ENCODE data around the gene ATG2A. TPM values are rescaled to one million over a fixed set of nuclear protein-coding genes. Genes with fewer than 3 reads are reported as not detected.

The ATG2A gene
- total RNA-seq, 2 donors from 2014 or later: 30.6 to 32.8 TPM

GRCh38 chr11:64893194-64894069 lies 23.6 kb downstream of the ATG2A start:
- intact Hi-C loops (cut with DNase I): loop anchor here (1.0 to 5.0 kb wide), 2 partner anchors 46 to 106 kb away; no protein-coding TSS in a partner anchor
- Histone ChIP-seq H3K9ac (ENCODE audit: low read depth in 2 of 2, low read length in 2 of 2) (peak overlapping the region; percentile 88 to 97), H3K27me3 (no peaks in the 10 kb centered on the region), H3K27ac (peak overlapping the region; percentile 94), H3K9me3 (no peaks in the 10 kb centered on the region), H3K36me3 (no peaks in the 10 kb centered on the region), H3K4me1 (no peaks in the 10 kb centered on the region), H3K4me3 (peak overlapping the region; percentile 68)
- DNase-seq: peak; percentile 95
- TF ChIP-seq CTCF (IDR thresholded peaks at IDR 0.05): no peak

GRCh38 chr11:64892838-64893193 lies 24.2 kb downstream of the ATG2A start:
- peak overlapping the region; percentile 88 to 97 for H3K9ac ChIP-seq (ENCODE audit: low read depth in 2 of 2, low read length in 2 of 2)
- no peak for DNase-seq
- H3K4me1 ChIP-seq: no peaks in the 10 kb centered on the region
- peak overlapping the region; percentile 68 for H3K4me3 ChIP-seq
- peak overlapping the region; percentile 94 for H3K27ac ChIP-seq
- no peaks in the 10 kb centered on the region for H3K9me3 ChIP-seq
- H3K27me3 ChIP-seq: no peaks in the 10 kb centered on the region
- no peak for TF ChIP-seq CTCF (IDR thresholded peaks at IDR 0.05)
- intact Hi-C loops (cut with DNase I): loop anchor here (5.0 kb wide), 1 partner anchor 106 kb away; no protein-coding TSS in a partner anchor
- no peaks in the 10 kb centered on the region for H3K36me3 ChIP-seq

GRCh38 chr11:64892411-64892831 lies 24.6 kb downstream of the ATG2A start:
- Histone ChIP-seq H3K27ac (peak overlapping the region; percentile 94), H3K27me3 (no peaks in the 10 kb centered on the region), H3K9me3 (no peaks in the 10 kb centered on the region), H3K4me1 (no peaks in the 10 kb centered on the region), H3K4me3 (peak overlapping the region; percentile 68), H3K36me3 (no peaks in the 10 kb centered on the region), H3K9ac (ENCODE audit: low read depth in 2 of 2, low read length in 2 of 2) (peak overlapping the region; percentile 88 to 97)
- no peak for TF ChIP-seq CTCF (IDR thresholded peaks at IDR 0.05)
- DNase-seq: peak; percentile 32
- intact Hi-C loops (cut with DNase I): loop anchor here (5.0 kb wide), 1 partner anchor 105 kb away; no protein-coding TSS in a partner anchor

GRCh38 chr11:64891880-64892279 lies 25.1 kb downstream of the ATG2A start:
- Histone ChIP-seq H3K36me3 (no peaks in the 10 kb centered on the region), H3K4me3 (peak overlapping the region; percentile 68), H3K9ac (ENCODE audit: low read depth in 2 of 2, low read length in 2 of 2) (peak overlapping the region; percentile 88 to 97), H3K27ac (peak overlapping the region; percentile 94), H3K4me1 (no peaks in the 10 kb centered on the region), H3K27me3 (no peaks in the 10 kb centered on the region), H3K9me3 (no peaks in the 10 kb centered on the region)
- intact Hi-C loops (cut with DNase I): loop anchor here (5.0 kb wide), 1 partner anchor 105 kb away; no protein-coding TSS in a partner anchor
- TF ChIP-seq CTCF (IDR thresholded peaks at IDR 0.05): no peak
- DNase-seq: no peak

GRCh38 chr11:64891215-64891848 lies 25.7 kb downstream of the ATG2A start:
- no peak for TF ChIP-seq CTCF (IDR thresholded peaks at IDR 0.05)
- Histone ChIP-seq H3K27me3 (no peaks in the 10 kb centered on the region), H3K4me1 (no peaks in the 10 kb centered on the region), H3K27ac (peak overlapping the region; percentile 94), H3K9ac (ENCODE audit: low read depth in 2 of 2, low read length in 2 of 2) (peak overlapping the region; percentile 88 to 97), H3K36me3 (no peaks in the 10 kb centered on the region), H3K9me3 (no peaks in the 10 kb centered on the region), H3K4me3 (peak overlapping the region; percentile 68)
- intact Hi-C loops (cut with DNase I): loop anchor here (5.0 kb wide), 1 partner anchor 104 kb away; no protein-coding TSS in a partner anchor
- peak; percentile 92 for DNase-seq
